Skin of body (tissue), 2 donors: ENCODE measurements around the gene CDH22. TPM values are rescaled to one million over a fixed set of nuclear protein-coding genes. Genes with fewer than 3 reads are reported as not detected.

ENCODE experiments used
- DNase-seq: peaks from one replicate; lab custom pipeline; 2025; lab: John Stamatoyannopoulos, UW
- total RNA-seq: library from RNA; depleted of rRNA; stranded (reverse); fragments of >200 nt; gene quantifications from one replicate; pipeline ENCODE4 v1.2.3, GENCODE V29; 2014

Gene CDH22
- total RNA-seq, 1 donor from 2014 or later: 0.89 TPM

- no peak for DNase-seq
Observed at GRCh38 chr20:46199198-46199597, 109.1 kb downstream of the CDH22 start.

DNA sequence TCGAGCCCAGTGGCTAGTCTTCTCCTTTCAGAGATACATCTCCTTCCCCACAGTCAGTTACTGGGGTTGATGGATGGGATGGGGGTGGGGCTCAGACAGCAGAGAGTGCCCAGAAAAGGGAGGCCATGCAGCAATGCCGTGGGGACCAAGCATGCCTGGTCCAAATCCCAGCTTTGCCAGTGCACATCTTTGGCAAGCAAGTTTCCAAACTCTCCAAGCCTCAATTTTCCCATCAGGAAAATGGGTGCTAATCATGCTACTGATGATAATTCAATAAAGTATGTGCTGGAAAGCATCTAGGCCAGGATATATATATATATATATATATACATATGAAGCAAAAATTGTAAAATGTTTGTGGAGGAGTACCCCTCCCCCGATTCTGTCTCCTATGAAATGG is 111.3 kb downstream of the CDH22 start:
- DNase-seq: no peak

GRCh38 chr20:46195264-46196036 is 112.8 kb downstream of the CDH22 start:
- DNase-seq: no peak

GRCh38 chr20:46194409-46194808 is 113.9 kb downstream of the CDH22 start:
- DNase-seq: no peak

- no peak for DNase-seq
Observed at GRCh38 chr20:46192376-46192944, 115.8 kb downstream of the CDH22 start.

DNA sequence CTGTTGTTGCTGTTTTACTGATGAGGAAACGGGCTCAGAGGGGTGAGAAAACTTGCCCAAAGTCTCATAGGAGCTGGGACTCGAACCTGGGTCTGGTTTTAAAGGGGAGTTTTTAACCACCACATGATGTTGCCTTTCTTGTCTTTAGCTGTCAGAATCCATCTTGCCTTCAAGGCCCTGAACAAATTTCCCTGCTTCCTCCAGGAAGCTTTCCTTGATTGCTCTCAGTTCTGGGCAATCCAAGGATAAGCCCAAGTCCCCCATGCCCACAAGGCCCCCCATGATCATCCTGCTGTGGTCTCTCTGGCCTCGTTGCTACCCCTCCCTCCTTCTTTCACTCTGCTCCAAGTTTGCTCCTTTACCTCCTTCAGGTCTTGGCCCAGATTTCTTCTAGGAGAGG is 116.7 kb downstream of the CDH22 start:
- DNase-seq: no peak

DNA sequence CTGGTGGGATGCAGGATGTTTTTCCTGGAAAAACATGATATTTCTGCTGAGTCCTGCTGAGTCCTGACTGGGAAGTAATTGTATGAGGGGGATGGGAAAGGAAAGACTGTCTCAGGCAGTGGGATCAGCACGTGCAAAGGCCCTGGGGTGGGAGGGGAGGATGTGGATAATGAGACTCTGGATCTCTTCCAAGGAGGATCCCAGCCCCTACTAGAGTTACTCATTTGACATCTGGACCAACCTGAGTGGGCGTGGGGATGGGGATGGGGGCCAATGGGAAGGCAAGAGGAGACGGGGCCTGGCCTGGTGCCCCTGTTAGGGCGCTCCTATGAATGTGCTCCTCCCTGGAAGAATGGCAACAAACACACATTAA is 117.1 kb downstream of the CDH22 start:
- no peak for DNase-seq

- no peak for DNase-seq
Observed at GRCh38 chr20:46190478-46191167, 117.7 kb downstream of the CDH22 start.

GRCh38 chr20:46188866-46189541 is 119.3 kb downstream of the CDH22 start:
- no peak for DNase-seq

DNA sequence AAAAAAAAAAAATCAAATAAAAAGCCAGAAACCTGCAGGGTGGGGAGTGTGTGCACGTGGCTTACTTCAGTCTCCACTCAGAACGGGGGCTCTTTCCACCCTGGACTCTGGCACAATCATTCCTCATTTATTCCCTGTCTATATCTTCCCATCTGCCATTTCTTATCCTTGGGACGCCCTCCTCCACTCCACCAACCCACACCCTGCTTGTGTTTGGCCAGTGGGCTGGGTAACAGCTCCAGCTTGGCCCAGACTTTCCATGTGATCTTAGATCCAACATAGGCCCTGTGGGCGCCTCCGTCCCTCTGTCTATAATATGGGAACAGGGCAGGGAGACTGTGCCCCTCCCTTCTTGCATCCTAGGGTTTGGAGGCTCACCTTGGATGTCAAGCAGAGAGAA is 122.1 kb downstream of the CDH22 start:
- no peak for DNase-seq

- DNase-seq: no peak
Observed at GRCh38 chr20:46185353-46185752, 122.9 kb downstream of the CDH22 start.

- DNase-seq: no peak
Observed at GRCh38 chr20:46183768-46184167, 124.5 kb downstream of the CDH22 start.

DNA sequence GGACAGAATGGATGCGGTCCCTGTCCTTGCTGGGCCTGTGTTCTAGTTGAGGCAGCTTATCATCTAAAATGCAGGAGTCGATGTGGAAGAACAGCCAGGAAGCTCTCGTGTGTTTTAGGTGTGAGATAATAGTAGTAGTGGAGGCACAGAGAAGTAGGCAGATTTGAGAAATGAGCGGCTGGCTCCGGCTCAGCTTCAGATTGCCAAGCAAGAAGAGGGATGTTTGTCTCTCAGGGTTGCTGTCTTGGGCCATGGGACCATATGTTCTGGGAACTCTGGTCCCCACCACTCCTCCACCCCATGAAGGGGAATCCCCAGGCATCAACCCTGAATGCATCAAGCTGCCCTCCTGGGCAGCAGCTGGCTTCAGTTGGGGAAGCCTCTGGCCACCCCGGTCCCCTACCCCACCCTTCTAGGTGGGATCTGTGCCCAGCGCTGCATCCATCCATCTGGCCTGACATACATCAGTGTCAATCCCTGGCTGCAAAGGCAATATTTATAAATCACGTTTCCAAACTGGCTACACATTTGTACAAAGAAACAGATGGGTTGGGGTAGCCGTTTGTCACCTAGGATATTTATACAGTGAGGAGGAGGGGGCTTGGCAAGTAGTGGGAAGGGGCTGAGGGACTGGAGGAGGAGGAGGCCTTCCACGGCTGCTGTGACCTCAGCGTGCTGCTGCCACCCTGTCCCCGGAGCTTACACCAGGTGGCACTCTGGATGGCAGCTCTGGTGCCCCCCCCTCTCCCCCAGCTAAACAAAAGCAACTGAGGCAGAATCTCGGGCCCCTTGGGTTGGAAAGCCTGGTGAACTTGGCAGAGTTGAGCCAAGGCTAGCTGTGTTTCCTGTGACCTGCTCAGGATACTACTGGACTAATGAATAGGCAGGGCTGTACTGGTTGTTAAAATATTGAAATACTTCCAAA is 125.8 kb downstream of the CDH22 start:
- no peak for DNase-seq

- DNase-seq: no peak
Observed at GRCh38 chr20:46179862-46180261, 128.4 kb downstream of the CDH22 start.

DNA sequence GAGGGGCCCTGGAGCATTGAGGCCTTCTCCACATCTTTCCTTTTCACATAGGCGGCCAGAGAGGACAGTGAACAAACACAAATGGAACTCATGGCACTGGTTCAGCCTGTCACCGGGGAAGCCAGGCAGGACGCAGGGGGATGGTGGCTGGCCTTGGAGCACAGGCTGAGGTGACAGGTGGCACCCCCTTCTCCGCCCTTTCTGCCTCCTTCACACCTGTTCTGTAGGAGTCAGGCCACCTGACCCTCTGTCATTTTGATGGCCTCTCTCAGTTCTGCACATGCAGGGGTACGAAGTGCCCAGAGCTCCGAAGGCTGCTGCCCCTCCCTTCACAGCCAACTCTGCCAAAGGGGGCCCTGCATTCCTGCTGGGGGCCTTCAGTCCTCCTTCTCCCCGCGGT is 129.4 kb downstream of the CDH22 start:
- no peak for DNase-seq

GRCh38 chr20:46177768-46178167 is 130.5 kb downstream of the CDH22 start:
- DNase-seq: no peak

DNA sequence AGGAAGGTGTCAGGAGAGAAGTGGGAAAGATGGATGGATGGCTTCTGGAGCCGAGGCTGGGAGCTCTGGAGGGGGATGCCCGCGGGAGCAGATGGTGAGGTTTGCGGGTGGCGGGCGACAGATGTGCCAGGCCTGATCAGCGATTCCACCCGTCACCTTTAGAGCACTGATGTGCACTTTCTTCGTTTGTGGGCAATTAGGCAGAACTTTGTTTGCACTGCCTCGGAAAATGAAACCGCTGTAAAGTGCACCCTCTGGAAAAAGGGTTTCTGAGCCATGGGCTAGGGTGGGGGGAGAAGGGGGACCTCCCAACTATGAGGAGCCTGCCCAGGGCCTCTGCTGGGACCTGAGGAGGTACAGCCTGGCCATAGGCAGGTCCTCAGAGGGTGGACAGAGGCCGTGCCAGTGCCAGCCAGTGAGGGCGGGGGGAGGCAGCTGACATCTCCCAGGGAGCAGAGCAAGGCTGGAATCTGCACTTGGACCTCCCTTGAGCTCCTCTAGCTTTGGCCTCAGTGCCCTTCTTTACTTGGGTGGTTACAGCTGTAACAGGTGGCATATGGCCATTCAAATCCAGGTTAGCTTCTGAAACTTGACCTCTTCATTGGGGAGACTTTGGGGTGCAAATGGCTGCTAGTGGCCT is 131.4 kb downstream of the CDH22 start:
- DNase-seq: no peak

DNA sequence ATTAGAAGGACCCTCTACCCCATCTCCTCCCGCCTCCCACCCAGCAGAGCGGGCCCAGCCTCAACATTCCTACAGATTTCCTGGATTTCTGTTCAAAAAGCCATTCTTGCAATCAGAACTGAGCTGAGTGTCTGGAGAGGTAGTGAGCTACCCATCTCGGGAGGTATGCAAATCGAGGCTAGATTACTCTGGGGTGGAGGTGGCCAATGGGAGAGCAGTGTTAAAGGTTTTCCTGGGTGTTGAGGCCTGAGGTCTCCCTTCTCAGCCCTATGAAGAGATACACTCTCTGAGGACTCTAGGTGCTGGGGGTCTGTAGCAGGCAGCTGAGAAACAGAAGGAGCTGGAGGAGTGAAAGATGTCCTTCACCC is 133.2 kb downstream of the CDH22 start:
- no peak for DNase-seq

GRCh38 chr20:46174469-46175126 is 133.7 kb downstream of the CDH22 start:
- DNase-seq: no peak
